Thymus (tissue), 11 donors: ENCODE data around the gene CFAP299. TPM values are rescaled to one million over a fixed set of nuclear protein-coding genes. Genes with fewer than 3 reads are reported as not detected.
"Not testable (repeated sequence)": the region's sequence is repeated elsewhere in the genome, so short reads cannot be mapped to it uniquely, and the experiment has no call there.

Experiments used
- DNase-seq, 9 donors: peaks; one replicate each; pipeline ENCODE4 v3.0.0-alpha.2; 2013; ENCODE audit warnings: low spot score in 9 of 9, low read depth in 6 of 9, missing footprints in 1 of 9
- H3K27ac ChIP-seq, 2 donors: one replicate each; pipeline ENCODE4 v1.5.1; 2013; ENCODE audit warnings: control low read depth in 1 of 2, low read depth in 1 of 2, low read length in 1 of 2, mild to moderate bottlenecking in 1 of 2, moderate library complexity in 1 of 2
- H3K27me3 ChIP-seq, 2 donors: one replicate each; pipeline ENCODE4 v1.5.1; 2013; ENCODE audit warnings: low read length in 1 of 2; ENCODE audit not compliant: control insufficient read depth in 2 of 2, insufficient read depth in 1 of 2
- H3K36me3 ChIP-seq, 2 donors: one replicate each; pipeline ENCODE4 v1.5.1; 2013; ENCODE audit warnings: low read length in 1 of 2, mild to moderate bottlenecking in 1 of 2, moderate library complexity in 1 of 2; ENCODE audit not compliant: control insufficient read depth in 2 of 2, insufficient read depth in 2 of 2
- H3K4me1 ChIP-seq, 2 donors: one replicate each; pipeline ENCODE4 v1.5.1; 2013; ENCODE audit warnings: low read length in 2 of 2; ENCODE audit not compliant: control insufficient read depth in 2 of 2, insufficient read depth in 2 of 2
- H3K4me3 ChIP-seq, 2 donors: one replicate each; pipeline ENCODE4 v1.5.1; 2013; ENCODE audit warnings: low read length in 2 of 2, control low read depth in 1 of 2, mild to moderate bottlenecking in 1 of 2
- H3K9me3 ChIP-seq, 2 donors: one replicate each; pipeline ENCODE4 v1.5.1; 2013; ENCODE audit warnings: low read length in 1 of 2, mild to moderate bottlenecking in 1 of 2; ENCODE audit not compliant: control insufficient read depth in 2 of 2, insufficient read depth in 1 of 2
- WGBS: extraction: QIAGEN DNeasy Blood & Tissue Kit; methylation state at CpG from one replicate; pipeline ENCODE4 v1.1.7; 2013; 5-methylcytosine and 5-hydroxymethylcytosine counted together
- polyA plus RNA-seq: library from polyadenylated mRNA; stranded (reverse); fragments of 200-250 nt; gene quantifications from one replicate; pipeline ENCODE4 v1.2.3, GENCODE V29; 2013
- total RNA-seq: library from RNA; stranded (reverse); fragments of 120-200 nt; gene quantifications from one replicate; pipeline ENCODE4 v1.2.4, GENCODE V29; 2013
- donor health status: healthy.

Gene CFAP299
- total and polyA plus RNA-seq, 2 donors, result 0.18 to 1.0 TPM

DNA sequence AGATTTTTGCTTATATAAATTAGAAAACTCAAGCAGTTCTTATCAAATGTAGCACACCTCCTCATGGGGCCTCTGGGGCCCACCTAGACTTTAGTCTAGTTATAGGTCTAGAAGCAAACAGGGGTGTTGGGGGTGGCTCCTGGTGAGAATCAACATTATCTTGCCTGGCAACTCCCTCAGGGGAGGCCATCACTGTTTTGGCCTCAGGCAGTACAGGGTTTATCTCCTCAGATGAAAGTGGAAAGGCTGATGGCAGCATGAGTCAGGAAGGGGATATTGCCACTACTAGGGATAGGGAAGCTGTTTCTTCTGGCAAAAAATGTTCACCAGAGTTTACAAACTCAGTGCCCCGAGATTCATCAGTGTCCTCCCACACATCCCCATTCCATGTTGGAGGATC, 462.6 kb downstream of the CFAP299 start:
- DNase-seq, result peak in 3 of 9 donors; percentile 1 to 41 (median 21)
- H3K36me3 ChIP-seq, result no peaks in the 10 kb centered on the region
- no peak overlapping the region for H3K4me3 ChIP-seq
- WGBS, result 98% methylated on average over 1 of the region's 1 CpG
- H3K27me3 ChIP-seq, result no peaks in the 10 kb centered on the region
- H3K4me1 ChIP-seq, result no peaks in the 10 kb centered on the region
- H3K9me3 ChIP-seq, result peaks cover 0 to 3% of the 10 kb centered on the region in 2 donors
- H3K27ac ChIP-seq, result no peak overlapping the region

DNA sequence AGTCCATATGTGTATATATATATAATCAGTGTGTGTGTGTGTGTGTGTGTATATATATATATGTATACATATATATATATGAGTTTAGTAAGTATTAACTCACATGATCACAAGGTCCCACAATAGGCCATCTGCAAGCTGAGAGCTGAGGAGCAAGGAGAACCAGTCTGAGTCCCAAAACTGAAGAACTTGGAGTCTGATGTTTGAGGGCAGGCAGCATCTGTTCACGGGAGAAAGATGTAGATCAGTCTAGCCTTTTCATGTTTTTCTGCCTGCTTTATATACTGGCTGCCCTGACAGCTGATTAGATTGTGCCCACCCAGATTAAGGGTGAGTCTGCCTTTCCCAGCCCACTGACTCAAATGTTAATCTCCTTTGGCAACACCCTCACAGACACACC, 465.2 kb downstream of the CFAP299 start:
- not testable (repeated sequence) for H3K36me3 ChIP-seq, H3K27ac ChIP-seq, H3K9me3 ChIP-seq, H3K27me3 ChIP-seq, H3K4me3 ChIP-seq, H3K4me1 ChIP-seq
- peak in 3 of 9 donors; percentile 12 to 34 (median 13) for DNase-seq
- WGBS, result 96% methylated on average over 1 of the region's 1 CpG

DNA sequence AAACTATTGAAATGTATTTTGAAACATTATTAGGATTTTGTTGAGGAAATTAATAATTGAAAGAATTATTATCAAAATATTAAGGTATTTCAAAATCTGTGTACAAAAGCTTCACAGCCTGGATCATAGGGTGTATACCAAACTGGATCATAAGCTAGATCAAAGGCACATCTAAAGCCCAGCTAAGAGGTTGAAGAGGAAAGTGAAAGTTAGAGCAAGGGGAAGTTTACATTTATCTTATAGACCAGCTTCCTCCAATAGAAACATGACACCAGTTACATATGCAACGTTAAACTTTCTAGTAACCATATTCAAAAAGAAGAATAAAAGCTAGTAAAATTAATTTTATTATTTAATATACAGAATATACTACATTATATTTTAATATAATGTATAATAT, 467.8 kb downstream of the CFAP299 start:
- no peak for DNase-seq
- Histone ChIP-seq H3K36me3 (no peaks in the 10 kb centered on the region), H3K4me1 (no peaks in the 10 kb centered on the region), H3K27me3 (no peaks in the 10 kb centered on the region), H3K4me3 (no peak overlapping the region), H3K9me3 (no peaks in the 10 kb centered on the region), H3K27ac (no peak overlapping the region)
- WGBS, result 48% methylated on average over 1 of the region's 1 CpG

DNA sequence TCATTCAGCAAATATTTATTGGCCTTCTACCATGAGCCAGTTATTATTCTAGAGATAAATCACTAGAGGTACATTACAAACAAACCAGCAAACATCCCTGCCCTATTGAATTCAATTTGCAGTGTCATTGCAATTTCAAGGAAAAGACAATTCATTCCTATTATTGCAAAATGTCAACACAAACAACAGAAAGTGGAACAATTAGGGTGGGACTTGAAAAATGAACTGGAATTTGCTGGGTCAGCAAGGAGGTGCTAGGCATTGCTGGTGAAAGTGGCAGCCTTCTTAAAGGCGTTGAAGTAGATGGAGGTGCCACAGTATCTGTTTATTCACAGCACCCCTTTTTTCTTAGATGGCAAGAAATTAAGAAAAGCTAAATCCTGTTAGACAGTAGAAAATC, 470.9 kb downstream of the CFAP299 start:
- no peaks in the 10 kb centered on the region for H3K9me3 ChIP-seq
- DNase-seq, result no peak
- H3K27me3 ChIP-seq, result no peaks in the 10 kb centered on the region
- WGBS, result 96% methylated on average over 1 of the region's 1 CpG
- H3K4me1 ChIP-seq, result no peaks in the 10 kb centered on the region
- H3K36me3 ChIP-seq, result no peaks in the 10 kb centered on the region
- H3K4me3 ChIP-seq, result no peak overlapping the region
- H3K27ac ChIP-seq, result no peak overlapping the region

DNA sequence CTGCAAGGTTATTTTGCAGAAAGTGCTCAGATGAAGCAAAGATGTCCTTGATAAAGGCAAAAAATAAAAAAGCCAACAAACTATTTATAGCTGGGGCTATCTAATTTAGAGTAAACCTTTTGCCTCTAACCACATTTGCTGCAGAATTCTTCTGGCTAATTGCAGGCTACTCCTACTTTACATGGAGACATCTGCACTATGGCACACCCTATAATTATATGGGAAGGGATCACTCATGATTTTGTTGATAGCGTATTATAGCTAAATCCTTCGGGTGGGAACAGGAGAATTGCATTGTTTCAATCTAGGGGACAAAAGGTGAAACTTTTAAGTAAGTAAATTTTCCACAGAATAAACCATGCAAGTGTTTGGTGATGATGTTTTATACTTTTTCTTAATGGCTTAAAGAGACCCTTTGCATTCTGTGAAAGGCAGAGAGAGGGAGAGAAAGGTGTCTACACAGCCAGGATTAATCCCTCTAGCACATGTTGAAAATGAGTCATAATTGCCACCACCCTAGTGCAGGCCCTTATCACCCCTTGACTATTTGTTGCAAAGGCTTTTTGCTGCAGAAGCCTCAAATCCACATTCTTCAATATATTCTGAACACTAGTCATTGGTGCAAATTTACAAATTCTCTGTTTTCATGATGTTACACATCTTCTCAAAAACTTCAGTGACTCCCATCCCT, 473.7 kb downstream of the CFAP299 start:
- no peaks in the 10 kb centered on the region for H3K36me3 ChIP-seq
- no peaks in the 10 kb centered on the region for H3K27me3 ChIP-seq
- no peaks in the 10 kb centered on the region for H3K9me3 ChIP-seq
- H3K27ac ChIP-seq, result no peak overlapping the region
- DNase-seq, result no peak
- H3K4me1 ChIP-seq, result no peaks in the 10 kb centered on the region
- WGBS, result 97% methylated on average over 2 of the region's 2 CpGs
- H3K4me3 ChIP-seq, result no peak overlapping the region

DNA sequence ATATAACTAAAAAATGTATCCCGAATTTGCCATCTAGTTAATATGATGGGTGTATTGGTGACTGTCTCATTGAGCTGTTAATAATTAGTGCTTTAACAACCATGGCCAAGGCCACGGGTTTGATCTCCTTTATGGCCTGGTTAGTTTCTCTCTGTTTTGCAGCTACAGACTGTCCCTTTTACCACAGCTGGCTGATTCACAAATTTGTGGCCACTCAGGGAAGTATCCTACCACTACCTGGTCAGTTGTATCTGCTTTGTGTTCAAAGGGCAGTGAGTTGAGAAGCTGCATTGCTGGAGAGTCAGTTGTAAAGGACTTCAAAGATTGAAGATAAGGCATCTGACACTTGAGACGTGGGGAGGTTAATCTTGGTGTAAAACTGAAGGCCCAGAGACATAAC, 475.9 kb downstream of the CFAP299 start:
- no peaks in the 10 kb centered on the region for H3K36me3 ChIP-seq
- H3K4me3 ChIP-seq, result no peak overlapping the region
- no peak for DNase-seq
- H3K9me3 ChIP-seq, result no peaks in the 10 kb centered on the region
- no peaks in the 10 kb centered on the region for H3K4me1 ChIP-seq
- no peak overlapping the region for H3K27ac ChIP-seq
- WGBS, result 88% methylated on average over 3 of the region's 3 CpGs
- no peaks in the 10 kb centered on the region for H3K27me3 ChIP-seq

DNA sequence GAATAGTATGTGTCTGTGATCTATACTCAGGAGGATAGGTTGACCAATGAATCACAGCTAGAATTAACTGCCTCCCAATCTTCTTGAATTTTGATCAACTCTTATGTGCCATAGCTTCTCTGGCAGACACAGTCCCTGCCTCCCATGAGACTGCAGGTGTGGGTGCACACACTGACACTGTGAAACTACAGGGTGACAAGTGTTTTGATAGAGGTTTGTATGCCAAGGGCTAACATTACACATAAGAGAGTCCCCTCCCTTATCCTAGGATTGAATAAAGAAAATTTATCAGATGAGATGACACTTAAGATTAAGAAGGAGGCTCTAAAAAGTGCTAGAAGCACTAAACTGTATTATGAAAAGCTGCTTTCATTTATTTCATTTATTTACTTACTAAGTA, 476.6 kb downstream of the CFAP299 start:
- Histone ChIP-seq H3K9me3 (no peaks in the 10 kb centered on the region), H3K27ac (no peak overlapping the region), H3K4me1 (no peaks in the 10 kb centered on the region), H3K4me3 (no peak overlapping the region), H3K36me3 (no peaks in the 10 kb centered on the region), H3K27me3 (no peaks in the 10 kb centered on the region)
- no peak for DNase-seq

DNA sequence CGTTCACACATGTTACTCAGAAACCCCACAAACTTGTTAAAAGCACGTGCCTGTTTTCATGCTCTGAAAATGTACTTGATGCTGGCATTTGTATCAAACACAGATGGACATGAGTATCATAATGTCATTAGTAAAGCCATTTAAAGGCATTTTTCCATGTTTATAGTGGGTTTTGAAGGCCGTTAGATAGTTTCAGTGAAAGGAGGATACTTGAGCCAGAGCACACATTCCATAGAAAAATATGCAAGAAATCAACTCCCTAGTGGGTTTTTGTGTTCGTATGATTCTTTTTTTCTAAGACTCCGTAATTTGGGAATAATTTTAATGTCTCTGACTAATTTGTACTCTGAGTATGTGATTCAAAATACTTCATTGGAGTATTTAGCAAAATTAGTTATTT, 478.7 kb downstream of the CFAP299 start:
- no peaks in the 10 kb centered on the region for H3K9me3 ChIP-seq
- no peak overlapping the region for H3K27ac ChIP-seq
- no peak for DNase-seq
- H3K4me3 ChIP-seq, result no peak overlapping the region
- WGBS, result 90% methylated on average over 5 of the region's 5 CpGs
- H3K36me3 ChIP-seq, result no peaks in the 10 kb centered on the region
- no peaks in the 10 kb centered on the region for H3K4me1 ChIP-seq
- H3K27me3 ChIP-seq, result no peaks in the 10 kb centered on the region

DNA sequence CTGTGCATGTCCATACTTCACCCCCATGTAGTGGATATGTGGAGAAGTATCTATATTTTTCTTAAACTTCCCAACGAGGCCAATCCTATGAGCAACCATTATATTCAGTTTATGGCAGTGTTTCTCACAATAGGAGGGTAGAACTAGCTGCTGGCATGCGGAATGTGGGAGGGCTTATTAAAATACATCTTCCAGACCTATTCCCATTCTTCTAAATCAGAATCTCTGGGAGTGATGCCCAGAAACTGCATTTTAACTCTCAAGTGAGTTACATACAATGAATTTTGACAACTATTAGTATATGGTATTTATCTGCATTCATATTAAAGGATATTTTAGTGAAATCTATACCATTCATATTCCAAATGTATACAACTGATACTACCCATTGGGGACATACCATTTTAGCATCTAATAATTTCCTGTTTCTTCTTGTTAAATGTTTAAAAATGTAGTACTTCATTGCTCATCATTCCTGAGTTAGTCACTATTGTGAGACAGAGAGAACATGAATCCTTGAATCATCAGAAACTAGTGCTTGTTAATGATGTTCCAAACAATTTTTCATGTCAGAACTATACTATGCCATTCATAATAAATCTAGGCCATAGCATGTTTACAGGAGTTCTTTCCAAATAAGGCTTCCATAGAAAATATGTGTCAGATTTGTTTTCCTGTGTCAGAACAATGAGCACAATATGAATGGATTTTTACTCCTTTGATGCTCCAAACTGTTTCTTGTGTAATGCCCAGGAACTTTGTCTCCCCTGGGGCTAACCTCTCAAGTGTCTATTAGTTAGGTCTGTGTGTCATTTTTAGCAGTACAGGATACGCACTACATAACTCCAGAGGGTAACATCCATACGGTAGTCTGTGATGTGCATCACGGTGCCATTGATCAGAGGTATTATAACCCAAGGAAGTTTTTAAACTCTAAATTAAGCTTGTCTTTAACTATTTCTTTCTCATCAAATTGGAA, 496.1 kb downstream of the CFAP299 start:
- H3K27ac ChIP-seq, result no peak overlapping the region
- no peaks in the 10 kb centered on the region for H3K9me3 ChIP-seq
- H3K36me3 ChIP-seq, result no peaks in the 10 kb centered on the region
- no peak for DNase-seq
- no peak overlapping the region for H3K4me3 ChIP-seq
- 91% methylated on average over 5 of the region's 5 CpGs for WGBS
- no peaks in the 10 kb centered on the region for H3K27me3 ChIP-seq
- H3K4me1 ChIP-seq, result no peaks in the 10 kb centered on the region
